Stimulated activated CD4-positive, alpha-beta T cell treated with anti-CD3 and anti-CD28 coated beads, Interleukin-1b, Interleukin-23, amount 100 ng/mL, for 48 hours (primary cell): ENCODE measurements around the gene TSPAN15.

Source experiments
- DNase-seq: peaks from one replicate; pipeline ENCODE4 v3.0.0-alpha.2; 2020

The TSPAN15 gene

DNA sequence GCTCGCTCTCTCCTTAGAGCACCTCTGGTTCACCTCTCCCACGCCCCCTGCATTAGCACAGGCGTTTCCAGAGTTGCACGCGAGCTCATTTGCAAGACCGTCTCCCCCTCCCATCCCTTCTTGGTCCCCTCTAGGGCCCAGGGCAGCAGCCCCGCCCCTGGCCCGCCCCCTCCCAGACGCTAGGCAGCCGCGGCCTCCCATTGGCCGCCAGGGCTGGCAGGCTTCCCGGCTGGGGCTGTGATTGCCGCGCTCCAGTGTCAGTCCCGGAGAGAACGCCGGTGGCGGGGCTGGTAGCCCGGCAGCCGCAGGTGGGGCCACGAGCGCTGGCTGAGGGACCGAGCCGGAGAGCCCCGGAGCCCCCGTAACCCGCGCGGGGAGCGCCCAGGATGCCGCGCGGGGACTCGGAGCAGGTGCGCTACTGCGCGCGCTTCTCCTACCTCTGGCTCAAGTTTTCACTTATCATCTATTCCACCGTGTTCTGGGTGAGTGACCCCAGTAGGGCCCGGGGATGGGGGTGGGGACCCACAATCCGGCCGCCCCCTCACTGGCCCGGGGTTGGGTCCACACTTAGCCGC lies at the start of gene TSPAN15:
TSS of gene TSPAN15 (plus strand) at position 257 of the 575 bp plus-strand sequence. CDS start at position 387, 130 bp downstream.
- peak; percentile 79 for DNase-seq

DNA sequence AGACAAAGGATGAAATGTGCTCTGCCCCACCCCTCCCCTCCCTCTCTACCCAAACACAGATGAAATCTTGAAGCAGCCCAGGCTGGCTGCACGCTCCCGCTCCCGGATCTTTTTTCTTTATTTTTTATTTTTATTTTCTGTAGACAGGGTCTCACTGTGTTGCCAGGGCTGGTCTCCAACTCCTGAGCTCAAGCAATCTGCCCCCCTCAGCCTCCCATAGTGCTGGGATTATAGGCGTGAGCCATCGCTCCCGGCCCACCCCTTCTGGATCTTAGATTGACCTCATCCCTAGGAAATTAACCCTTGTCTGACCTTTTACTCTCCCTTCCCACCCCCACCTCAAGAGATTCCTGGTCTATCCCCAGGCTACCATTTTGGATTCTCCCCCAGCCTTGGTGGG lies 48.9 kb upstream of the TSPAN15 start:
- no peak for DNase-seq

DNA sequence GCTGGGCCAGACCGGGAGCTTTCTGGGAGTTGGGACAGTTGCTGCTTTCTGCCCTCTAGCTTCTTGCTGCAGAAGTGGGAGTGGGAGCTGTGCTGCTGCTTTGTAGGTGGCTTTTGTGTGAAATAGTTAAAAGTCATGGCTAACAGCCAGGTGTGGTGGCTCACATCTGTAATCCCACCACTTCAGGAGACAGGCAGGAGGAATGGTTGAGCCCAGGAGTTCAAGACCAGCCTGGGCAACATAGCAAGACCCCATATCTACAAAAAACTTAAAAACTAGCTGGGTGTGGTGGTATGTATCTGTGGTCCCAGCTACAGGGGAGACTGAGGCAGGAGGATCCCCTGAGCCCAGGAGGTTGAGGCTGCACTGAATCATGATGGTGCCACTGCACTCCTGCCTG lies 48.2 kb upstream of the TSPAN15 start:
- DNase-seq: no peak

DNA sequence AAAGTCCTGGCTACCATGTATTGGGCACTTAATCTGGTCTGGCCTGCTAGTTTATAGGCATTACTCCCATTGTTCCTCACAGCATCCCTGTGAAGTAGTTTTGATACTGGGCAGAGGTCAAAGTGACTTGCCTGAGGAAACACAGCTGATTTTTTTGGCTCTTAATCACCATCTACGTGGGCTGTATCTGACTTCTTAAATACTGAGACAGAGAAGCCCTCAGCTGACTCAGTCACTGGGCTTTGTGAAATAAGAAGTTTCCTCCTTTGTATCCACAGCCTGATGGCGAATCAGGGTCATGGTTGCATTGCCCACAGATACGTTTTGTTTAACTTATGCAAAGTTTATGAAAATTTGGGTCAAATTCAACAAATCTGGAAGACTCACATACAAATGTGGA lies 47.7 kb upstream of the TSPAN15 start:
- DNase-seq: no peak

DNA sequence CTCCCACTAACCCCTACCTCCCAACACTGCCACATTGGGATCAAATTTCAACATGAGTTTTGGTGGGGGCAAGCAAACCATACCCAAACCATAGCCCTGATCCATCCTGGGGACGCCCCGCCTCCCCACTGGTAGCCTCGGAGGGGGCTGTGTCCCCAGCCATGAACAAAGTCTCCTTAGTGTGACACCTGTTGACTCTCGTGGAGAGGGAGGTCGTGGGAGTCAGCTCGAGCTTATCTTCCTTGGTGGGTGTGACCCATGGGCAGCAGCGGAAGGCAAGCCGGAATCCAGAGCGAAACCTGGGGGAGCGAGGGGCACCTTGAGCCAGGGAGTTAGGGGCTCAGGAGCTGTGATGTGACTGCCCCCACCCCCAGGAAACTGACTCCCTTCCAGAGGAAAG lies 46.5 kb upstream of the TSPAN15 start:
- DNase-seq: no peak

DNA sequence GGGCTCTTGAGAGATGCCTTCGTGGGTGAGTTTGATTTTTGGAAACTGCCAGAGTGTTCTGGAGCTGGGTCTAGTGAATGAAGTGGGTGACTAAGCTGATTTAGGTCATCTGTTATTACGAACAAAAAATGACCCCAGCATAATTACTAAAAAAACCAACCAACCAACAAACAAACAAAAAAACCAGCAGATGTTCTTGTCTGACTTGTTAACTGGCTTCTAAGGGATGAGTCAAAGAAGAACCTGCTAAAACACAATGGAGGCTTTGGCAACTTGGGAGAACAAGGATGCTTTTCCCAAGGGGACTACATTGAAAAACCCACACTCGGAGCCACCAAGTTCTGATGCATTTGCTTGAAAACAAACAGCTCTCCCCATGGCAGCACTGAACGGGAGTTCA lies 46.0 kb upstream of the TSPAN15 start:
- no peak for DNase-seq

DNA sequence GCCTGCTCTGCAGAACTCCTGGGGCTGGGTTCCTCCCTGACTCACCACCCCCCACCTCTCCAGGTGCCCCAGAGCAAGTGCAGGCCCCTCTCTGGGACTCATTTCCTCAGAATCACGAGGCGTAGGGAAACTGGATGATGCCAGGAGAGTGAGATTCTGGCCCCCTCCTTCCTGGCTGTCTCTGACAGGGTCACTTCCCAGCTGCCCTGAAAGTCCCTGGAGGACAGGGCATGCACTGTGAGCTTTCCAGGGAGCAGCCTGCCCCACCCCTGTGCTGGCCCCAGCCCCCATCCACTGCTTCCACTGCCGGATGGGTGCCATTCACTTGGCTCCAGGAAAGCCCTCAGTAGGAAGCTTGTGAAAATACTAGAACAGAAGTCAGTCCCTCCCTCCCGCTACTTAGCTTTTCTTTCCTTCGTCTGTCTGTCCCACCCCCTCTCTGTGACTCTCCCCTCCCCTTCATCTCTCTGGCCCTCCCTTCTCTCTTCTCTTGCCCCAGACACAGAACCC lies 44.9 kb upstream of the TSPAN15 start:
- no peak for DNase-seq

DNA sequence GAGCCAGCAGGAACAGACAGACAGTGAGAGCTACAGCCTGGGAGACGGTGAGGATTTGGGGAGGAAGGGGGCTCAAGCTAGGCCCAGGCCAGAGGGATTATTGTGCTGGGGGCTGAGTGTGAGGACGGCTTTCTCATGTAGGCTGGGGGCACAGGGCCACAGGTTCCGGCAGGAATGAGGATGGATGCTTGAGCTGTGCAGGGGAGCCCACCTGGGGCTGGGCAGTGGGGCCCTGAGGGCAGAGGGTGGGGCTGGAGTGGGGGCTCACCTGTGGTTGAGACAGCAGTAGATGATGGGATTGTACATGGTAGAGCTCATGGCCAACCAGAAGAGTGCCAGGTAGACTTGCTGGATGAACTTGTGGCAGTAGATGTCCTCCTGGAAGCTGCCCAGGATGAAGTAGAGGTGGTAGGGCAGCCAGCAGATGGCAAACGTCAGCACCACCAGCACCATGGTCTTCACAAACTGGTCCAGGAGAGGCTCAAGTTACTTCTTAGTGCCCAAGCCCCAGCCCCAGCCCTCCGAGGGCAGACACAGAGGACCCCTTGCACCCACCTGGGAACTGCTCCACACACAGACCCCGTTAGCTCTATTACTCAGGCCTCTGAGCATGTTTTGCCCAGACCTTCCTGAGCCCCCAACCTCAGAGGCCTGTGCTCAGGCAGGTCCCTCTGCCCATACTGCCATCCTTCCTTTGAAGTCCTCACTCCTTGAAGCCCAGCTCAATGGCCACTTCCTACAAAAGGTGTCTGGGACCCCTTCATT lies 44.3 kb upstream of the TSPAN15 start:
- no peak for DNase-seq

DNA sequence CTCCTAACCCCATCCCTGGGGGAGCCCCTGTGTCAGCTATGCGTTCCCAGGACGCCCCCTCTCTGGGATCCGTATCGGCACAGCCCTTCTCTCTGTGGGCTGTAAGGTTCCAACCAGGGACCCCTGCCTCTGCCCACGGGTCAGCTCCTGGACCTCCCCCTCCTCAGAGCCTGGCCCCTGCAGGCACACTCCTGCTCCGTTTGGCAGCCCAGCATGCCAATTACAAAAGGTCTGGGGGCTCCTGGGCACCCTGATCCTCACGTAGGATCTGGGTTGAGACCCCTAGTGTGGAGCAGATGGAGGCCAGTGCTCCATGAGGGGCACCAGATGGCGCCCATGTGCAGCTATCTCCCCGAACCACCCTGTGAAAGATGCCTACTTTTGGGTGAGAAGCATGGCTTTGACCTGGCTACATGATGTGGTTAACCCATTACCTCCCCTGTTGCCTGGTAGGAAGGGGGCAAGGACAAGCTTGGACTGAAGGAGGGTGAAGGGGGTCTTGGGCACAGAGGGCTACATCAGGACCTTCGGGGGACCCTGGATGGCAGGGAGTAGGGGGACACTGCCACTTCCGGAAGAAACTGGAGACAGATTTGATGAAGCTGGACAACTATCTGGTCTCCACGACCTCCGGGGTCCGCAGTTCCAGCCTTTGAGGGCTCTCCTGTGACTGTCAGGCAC lies 43.5 kb upstream of the TSPAN15 start:
- DNase-seq: no peak

DNA sequence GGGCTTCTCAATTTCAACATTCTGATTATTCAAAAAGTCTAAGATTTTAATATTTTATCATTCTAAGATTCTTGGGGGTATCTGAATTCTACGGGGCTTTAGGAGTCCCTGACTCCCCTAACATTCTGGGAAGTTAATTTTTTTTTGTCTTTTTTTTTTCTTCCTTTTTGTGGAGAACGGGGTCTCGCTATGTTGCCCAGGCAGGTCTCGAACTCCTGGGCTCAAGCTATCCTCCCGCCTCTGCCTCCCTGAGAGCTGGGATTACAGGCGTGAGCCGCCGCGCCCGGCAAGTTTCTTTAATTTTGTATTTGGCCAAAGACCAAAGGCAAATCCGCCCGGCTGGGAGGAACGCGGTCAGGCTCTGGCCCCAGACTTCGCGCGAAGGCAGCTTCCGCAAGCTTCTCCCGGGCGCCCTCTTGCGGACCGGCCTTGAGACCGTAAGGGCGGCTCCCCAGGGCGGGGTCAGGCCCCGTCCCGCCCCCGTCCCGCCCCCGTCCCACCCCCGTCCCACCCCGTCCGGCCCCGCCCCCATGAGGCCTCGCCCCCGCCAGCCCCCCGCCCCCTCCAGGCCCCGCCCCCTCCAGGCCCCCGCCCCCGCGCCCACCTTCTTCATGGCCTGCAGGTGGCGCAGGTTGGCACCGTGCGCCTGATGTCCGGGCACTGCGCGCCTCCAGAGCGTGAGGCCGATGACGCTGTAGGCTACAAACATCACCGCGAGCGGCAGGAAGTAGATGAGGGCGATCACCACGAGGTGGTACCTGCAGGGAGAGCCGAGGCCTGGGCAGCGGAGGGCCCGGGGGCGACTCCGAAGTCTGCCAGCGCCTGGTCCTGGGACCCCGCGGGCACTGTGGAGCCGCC lies 42.7 kb upstream of the TSPAN15 start:
- peak; percentile 93 for DNase-seq

DNA sequence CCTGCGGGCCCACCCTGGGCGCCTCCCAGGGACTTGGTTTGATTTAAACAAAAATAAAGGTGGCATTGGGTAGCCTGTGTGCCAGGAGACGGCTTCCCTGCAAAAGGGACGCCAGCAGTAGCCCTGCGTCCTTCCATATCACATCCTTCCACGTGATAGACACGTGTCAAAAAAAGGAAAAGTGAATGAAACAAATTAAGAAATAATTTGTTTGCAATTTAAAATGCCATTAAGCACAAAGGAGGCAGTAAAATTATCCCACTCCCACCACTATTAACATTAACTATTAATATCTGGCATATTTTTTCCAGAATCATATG lies 42.1 kb upstream of the TSPAN15 start:
- DNase-seq: no peak

DNA sequence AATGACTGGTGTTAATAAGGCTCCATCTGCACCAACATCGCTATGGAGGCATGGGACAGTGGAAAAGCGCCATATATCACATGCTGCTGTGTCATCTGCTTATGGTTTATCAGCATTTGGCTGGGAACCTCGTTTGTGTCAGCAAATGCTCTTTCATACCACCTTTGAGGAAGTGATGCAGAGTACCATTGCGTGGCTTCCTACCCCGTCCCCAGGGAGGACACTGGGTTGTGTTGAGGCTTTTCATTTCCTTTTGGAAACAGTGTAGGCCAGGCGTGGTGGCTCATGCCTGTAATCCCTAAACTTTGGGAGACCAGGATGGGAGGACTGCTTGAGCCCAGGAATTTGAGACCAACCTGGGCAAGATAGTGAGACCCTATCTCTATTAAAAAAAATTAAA lies 41.3 kb upstream of the TSPAN15 start:
- DNase-seq: no peak

DNA sequence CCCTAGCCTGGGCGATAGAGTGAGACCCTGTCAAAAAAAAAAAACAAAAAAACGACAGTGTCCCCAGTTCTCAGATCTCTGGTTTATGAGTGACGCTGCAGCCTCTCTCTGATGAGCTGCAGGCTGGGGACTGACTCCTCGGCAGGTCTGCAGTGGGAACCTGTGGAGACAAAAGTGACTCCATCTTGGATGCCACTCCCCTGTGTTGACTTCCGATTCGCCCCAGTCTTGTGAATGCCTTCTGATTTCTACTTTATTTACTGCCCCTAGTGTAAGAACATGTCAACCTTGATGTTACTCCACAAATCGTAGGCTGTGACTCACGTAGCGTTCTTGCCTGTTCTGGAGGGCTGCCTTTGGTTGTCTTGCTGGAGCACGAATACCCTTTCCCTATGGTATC lies 40.8 kb upstream of the TSPAN15 start:
- no peak for DNase-seq

DNA sequence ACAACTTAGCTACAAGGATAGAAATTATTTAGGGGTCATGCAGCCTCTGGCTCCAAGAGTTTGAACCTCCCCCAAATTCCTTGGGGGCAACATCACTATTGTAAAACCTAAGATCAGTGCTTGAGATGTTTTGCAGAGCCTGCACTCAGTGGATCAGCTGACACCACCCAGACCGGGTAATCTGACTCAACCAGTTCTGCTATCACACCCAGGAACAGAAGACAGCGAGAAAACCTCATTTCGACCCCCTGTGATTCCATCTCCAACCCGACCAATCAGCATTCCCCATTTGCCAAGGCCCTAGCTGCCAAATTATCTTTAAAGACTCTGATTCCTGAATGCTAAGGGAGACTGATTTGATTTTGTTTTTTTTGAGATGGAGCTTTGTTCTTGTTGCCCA lies 39.8 kb upstream of the TSPAN15 start:
- no peak for DNase-seq

DNA sequence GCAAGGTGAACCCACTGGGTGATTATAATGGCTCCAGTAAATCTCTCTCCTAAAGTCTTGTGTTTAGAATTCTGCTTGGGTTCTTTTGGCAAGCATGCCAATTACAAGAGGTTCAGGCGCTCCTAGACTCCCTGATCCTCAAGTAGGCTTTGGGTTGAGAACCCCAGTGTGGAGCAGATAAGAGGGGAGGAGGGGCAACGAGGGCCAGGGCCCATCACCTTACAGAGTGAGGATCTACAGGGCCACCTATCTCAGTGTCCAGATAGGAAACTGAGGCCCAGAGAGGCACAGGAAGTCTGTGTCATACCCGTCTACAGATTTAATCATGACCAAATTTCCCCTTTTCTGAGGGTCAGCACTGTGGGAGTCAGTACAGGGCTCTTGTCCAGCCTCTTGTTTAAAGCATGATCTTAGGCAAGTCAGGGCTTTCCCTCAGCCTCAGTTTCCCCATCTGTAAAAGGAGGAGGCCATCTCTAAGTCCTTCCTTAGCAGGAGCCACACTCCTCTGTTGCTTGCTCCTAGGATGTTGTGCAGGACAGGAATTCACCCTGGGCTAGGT lies 39.0 kb upstream of the TSPAN15 start:
- no peak for DNase-seq

DNA sequence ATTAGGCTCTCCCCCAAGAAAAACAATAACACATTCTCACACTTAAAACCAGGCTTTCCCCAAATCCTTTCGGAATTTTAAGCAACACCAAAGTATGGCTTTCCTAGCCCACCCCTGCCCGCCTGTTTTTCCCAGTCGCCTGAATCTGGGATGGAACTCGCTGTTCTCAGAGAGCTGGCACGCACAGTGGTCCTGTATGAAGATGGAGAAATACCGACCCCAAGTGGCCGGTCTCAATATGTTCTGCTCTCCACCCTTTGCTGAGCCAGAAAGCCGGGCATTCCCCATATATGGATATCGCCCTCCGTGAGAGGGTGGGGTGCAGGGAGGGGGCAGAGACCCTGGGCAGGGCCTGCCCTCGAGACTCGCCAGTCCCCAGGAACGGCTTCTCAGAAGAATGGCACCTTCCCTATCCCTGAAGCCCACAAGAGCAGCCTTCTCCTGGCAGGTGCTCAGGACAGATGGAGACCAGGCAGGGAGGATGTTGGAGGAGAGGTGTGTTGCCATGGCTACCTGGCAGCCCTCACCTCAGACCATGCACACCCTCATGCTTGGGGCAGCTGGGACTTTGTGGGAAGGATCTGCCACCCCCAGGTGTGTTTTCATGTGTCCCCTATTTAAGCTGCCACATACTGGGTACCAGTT lies 37.9 kb upstream of the TSPAN15 start:
- DNase-seq: no peak

DNA sequence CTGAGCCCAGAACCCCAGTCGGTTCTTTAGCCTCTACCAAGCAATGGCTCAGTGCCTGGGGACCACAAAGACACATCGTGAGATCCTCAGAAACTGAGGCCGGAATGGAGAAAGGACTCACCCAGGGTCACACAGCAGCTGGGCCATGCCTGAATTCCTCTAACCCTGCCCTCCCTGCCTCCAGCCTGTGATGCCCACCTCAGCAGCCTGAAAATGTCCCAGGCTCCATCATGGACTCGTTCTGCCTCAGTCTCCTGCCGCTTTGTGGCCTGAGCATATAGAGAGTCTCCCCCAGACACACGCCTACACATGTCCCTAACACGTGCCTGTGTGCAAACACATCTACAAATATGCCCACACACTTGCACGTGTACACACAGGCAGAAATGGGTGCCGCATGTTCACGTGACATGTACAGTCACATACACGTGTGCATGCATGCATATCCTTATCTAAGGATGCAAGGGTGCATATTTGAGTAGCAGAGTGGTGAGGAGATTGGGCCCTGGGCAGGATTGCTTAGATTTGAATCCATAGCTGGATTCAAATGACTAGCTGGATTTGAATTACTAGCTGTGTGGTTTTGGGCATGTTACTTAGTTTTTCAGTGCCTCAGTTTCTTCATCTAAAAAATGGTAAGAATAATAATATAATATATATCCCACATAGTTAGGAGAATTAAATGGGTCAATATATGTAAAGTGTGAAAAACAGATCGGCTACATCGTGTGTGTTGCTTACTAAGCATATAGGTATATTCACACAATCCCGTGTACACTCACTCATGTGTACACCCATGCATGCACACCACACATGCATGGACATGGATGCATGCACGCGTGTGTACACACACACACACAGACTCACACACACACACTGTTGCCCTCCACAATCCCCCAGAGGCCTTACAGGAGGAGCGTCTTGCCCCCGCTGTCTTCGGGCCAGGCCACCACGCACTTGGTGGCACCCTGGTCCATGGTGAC lies 36.9 kb upstream of the TSPAN15 start:
- DNase-seq: no peak

DNA sequence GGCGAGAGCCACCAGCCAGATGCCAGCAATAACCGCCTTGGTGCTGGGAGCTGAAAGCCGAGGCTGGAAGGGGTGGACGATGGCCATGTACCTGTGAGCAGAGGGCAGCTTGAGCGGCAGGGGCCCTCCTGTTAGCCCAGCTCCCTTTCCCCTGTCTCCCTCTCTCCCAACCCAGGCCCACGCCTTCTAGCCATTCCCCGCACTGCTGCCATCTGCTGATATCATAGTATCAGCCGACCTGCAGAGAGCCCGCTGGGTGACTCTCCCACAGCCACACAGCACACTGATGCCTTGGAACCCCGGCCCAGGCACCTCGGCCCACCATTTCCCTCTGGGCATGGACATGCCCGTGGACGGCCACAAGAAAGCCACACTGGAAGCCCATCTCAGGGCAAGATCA lies 36.2 kb upstream of the TSPAN15 start:
- DNase-seq: no peak

DNA sequence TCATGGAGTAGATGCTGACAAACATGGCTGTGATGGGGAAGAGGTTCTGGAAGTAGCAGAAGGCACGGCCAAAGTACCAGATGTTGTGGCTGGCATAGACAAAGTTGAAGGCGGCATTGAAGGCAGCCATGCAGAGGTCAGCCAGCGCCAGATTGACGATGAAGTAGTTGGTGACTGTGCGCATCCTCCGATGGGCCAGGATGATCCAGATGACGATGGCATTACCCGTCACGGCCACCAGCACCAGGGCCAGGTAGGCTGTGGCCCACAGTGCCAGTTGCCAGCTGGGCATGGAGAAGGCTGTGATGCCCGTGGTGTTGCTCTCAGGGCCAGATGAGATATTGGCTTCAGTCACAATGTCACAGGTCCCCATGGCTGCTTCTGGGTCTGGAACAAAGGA lies 35.3 kb upstream of the TSPAN15 start:
- DNase-seq: no peak

DNA sequence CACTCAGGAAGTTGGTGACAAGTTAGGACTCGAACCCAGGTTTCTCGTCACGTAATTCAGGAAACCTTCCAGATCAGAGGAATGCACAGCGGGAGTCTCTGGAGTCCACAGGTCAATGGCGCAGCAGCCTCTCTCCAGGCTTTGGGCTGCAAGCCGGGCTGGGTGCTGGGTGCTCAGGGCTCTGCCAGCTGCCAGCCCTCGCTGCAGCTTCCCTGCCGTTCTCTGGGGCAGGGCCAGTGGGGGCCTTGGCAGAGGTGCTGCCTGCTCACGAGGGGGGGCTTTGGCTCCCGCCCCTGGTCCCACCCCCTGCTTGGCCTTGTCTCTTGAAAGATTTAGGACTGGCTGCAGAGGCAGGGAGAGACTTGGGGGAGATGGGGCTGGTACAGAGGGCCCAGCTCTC lies 34.6 kb upstream of the TSPAN15 start, which contains the start of gene TACR2:
TSS of gene TACR2 (minus strand) at position 224 of the 400 bp plus-strand sequence. CDS start 595 bp downstream, outside the sequence.
- no peak for DNase-seq

DNA sequence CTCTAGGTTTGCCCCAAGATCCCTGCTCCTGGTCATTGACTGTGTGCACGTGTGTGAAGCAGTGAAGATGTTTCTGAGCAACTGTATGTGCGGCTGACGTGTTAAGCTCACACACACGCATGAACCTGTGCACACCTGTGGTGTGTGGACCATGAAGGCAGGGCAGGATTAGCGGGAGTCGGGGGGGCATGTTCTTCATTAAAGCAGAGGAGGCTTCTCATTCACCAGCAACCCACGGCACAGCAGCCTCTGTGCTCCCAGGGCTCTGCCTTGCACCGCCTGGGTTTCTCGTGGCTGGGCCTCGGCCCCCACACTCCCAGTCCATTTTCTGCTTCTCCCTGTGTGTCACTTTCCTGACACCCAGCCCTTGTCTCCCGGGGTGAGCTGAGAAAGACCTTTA lies 33.7 kb upstream of the TSPAN15 start:
- DNase-seq: no peak
